Pancreas (tissue), 10 donors: ENCODE measurements around the gene GOLGA6D. TPM values are rescaled to one million over a fixed set of nuclear protein-coding genes. Genes with fewer than 3 reads are reported as not detected.
"Not testable (repeated sequence)": the region's sequence is repeated elsewhere in the genome, so short reads cannot be mapped to it uniquely, and the experiment has no call there.

Source experiments
- ATAC-seq, 4 donors: fragments of 200-7000 bp; cut with Tn5 transposase; one replicate each; pipeline versions ENCODE4 v1.8.0 to v1.9.1; 2020; ENCODE audit warnings: mild to moderate bottlenecking in 4 of 4, moderate library complexity in 4 of 4
- DNase-seq, 6 donors: peaks; one replicate each; pipeline ENCODE4 v3.0.0-alpha.2; 2020
- FAIRE-seq: peaks from 2 replicates; lab custom pipeline; 2012; peaks lifted over from hg19 to GRCh38; lab: Jason Lieb, UNC
- H3K27ac ChIP-seq, 4 donors: fragments of 200-600 bp; sonication (generic); 1 replicate in 3 of 4; 2 replicates in 1 of 4; pipeline versions ENCODE4 v1.5.0 to v1.8.0; 2020
- H3K27me3 ChIP-seq, 4 donors: fragments of 200-600 bp; one replicate each; pipeline ENCODE4 v1.8.0; 2021
- H3K36me3 ChIP-seq, 3 donors: fragments of 200-600 bp; sonication (generic) in 1 of 3; one replicate each; pipeline versions ENCODE4 v1.5.0 to v1.8.0; 2020 to 2021
- H3K4me1 ChIP-seq, 3 donors: fragments of 200-600 bp; one replicate each; pipeline ENCODE4 v1.8.0; 2021
- H3K4me3 ChIP-seq, 4 donors: fragments of 200-600 bp; sonication (generic) in 2 of 4; one replicate each; pipeline versions ENCODE4 v1.5.0 to v1.8.0; 2020 to 2021
- H3K9me3 ChIP-seq, 4 donors: fragments of 200-600 bp; one replicate each; pipeline ENCODE4 v1.8.0; 2021
- CTCF ChIP-seq, 4 donors: fragments of 200-600 bp; sonication (generic) in 3 of 4; IDR thresholded peaks; one replicate each; pipeline versions ENCODE4 v1.5.0 to v1.8.0; 2021; ENCODE audit warnings: antibody characterized with exemption in 4 of 4
- WGBS, 2 donors: extraction: QIAGEN DNeasy Blood & Tissue Kit; methylation state at CpG; one replicate each; pipeline ENCODE4 v1.1.7; 2013; 5-methylcytosine and 5-hydroxymethylcytosine counted together
- intact Hi-C, 3 donors: fragments of 100-400 bp; cut with DNase I; formaldehyde crosslinking; loops; one replicate each; pipeline versions ENCODE4 v1.11.1 to v1.14.2; 2022
- polyA plus RNA-seq, 2 donors: library from polyadenylated mRNA; stranded (reverse); fragments of 200-250 nt; gene quantifications; one replicate each; pipeline ENCODE4 v1.2.3, GENCODE V29; 2013
- total RNA-seq, 6 donors: library from RNA; stranded (reverse); fragmentation: NEBNext Ultra II Directional in 4 of 6; extraction: Animal tissue kit (Norgen Biotek cat#: 25700) in 4 of 6; gene quantifications; one replicate each; pipeline versions ENCODE4 v1.2.1 to v1.2.4, GENCODE V29; 2021 to 2023
- donor health status: healthy with polysubstance abuse.
- donor health status: DM: no; HTN: no; CAD: no; lungs with moderate emphysema.
- donor health status: DM: no; HTN: no; CAD: no.
- donor health status: control.
- donor health status: control.
- donor health status: Bipolar disorder and iron deficiency.
- donor health status: DM: yes; HTN: yes; CAD: no.
- donor health status: DM: no; HTN: no; CAD: no.
- donor health status: DM: no; HTN: no; CAD: no.
- donor health status: DM: yes; HTN: yes; CAD: no.

GOLGA6D gene
- total and polyA plus RNA-seq, 8 donors, result 0.08 TPM; not detected in 7

- intact Hi-C loops, result loop anchor here in 1 of 3 donors (10.0 kb wide), 1 partner anchor 102 kb away; no protein-coding TSS in a partner anchor
- Histone ChIP-seq H3K9me3 (no peaks in the 10 kb centered on the region), H3K36me3 (no peaks in the 10 kb centered on the region), H3K4me3 (no peak overlapping the region), H3K4me1 (no peaks in the 10 kb centered on the region), H3K27ac (no peak overlapping the region), H3K27me3 (no peaks in the 10 kb centered on the region)
- ATAC-seq (no peak), DNase-seq (no peak), FAIRE-seq (no peak)
- no peak for TF ChIP-seq CTCF (IDR thresholded peaks at IDR 0.05)
- WGBS, 2 donors, result 74 to 91% methylated on average over 4 of the region's 4 CpGs
Observed at GRCh38 chr15:75327005-75327404, 44.4 kb downstream of the GOLGA6D start.

- Histone ChIP-seq H3K27ac (no peak overlapping the region), H3K27me3 (no peaks in the 10 kb centered on the region), H3K36me3 (no peaks in the 10 kb centered on the region), H3K9me3 (no peaks in the 10 kb centered on the region), H3K4me3 (no peak overlapping the region), H3K4me1 (no peaks in the 10 kb centered on the region)
- DNase-seq, result no peak
- intact Hi-C loops, result loop anchor here in 1 of 3 donors (10.0 kb wide), 1 partner anchor 103 kb away; no protein-coding TSS in a partner anchor
- no peak for FAIRE-seq
- no peak for ATAC-seq
- 82 to 83% methylated on average over 3 of the region's 3 CpGs for WGBS, 2 donors
- no peak for TF ChIP-seq CTCF (IDR thresholded peaks at IDR 0.05)
Observed at GRCh38 chr15:75327491-75327890, 44.9 kb downstream of the GOLGA6D start.

- FAIRE-seq (no peak), ATAC-seq (no peak), DNase-seq (no peak)
- Histone ChIP-seq H3K27me3 (no peaks in the 10 kb centered on the region), H3K4me3 (no peak overlapping the region), H3K4me1 (no peaks in the 10 kb centered on the region), H3K36me3 (no peaks in the 10 kb centered on the region), H3K27ac (no peak overlapping the region), H3K9me3 (no peaks in the 10 kb centered on the region)
- intact Hi-C loops, result loop anchor here in 1 of 3 donors (10.0 kb wide), 1 partner anchor 104 kb away; no protein-coding TSS in a partner anchor
- WGBS, 2 donors, result 64 to 65% methylated on average over 10 of the region's 10 CpGs
- TF ChIP-seq CTCF (IDR thresholded peaks at IDR 0.05), result no peak
Observed at GRCh38 chr15:75328493-75329314, 46.1 kb downstream of the GOLGA6D start.

- 69 to 85% methylated on average over 2 of the region's 2 CpGs for WGBS, 2 donors
- Histone ChIP-seq H3K4me3 (no peak overlapping the region), H3K27ac (no peak overlapping the region), H3K36me3 (no peaks in the 10 kb centered on the region), H3K9me3 (no peaks in the 10 kb centered on the region), H3K27me3 (no peaks in the 10 kb centered on the region), H3K4me1 (no peaks in the 10 kb centered on the region)
- FAIRE-seq (no peak), ATAC-seq (no peak), DNase-seq (no peak)
- intact Hi-C loops, result loop anchor here in 1 of 3 donors (10.0 kb wide), 1 partner anchor 105 kb away; no protein-coding TSS in a partner anchor
- no peak for TF ChIP-seq CTCF (IDR thresholded peaks at IDR 0.05)
Observed at GRCh38 chr15:75329571-75329970, 46.9 kb downstream of the GOLGA6D start.

- H3K27me3 ChIP-seq, ATAC-seq, intact Hi-C loops, DNase-seq, H3K9me3 ChIP-seq, H3K4me1 ChIP-seq, FAIRE-seq, H3K36me3 ChIP-seq, H3K27ac ChIP-seq, H3K4me3 ChIP-seq: not testable (repeated sequence)
- WGBS, 2 donors, result 52 to 60% methylated on average over 7 of the region's 7 CpGs
Observed at GRCh38 chr15:75332093-75332492, 49.5 kb downstream of the GOLGA6D start.

GRCh38 chr15:75333654-75334419 lies 51.2 kb downstream of the GOLGA6D start:
- H3K36me3 ChIP-seq, intact Hi-C loops, H3K27me3 ChIP-seq, H3K4me3 ChIP-seq, FAIRE-seq, DNase-seq, H3K9me3 ChIP-seq, H3K4me1 ChIP-seq, H3K27ac ChIP-seq, ATAC-seq: not testable (repeated sequence)
- WGBS, 2 donors, result 88 to 95% methylated on average over 14 to 15 of the region's 15 CpGs
